Kidney epithelial cell (primary cell): Measurements from ENCODE around the gene SMCR8. TPM values are rescaled to one million over a fixed set of nuclear protein-coding genes. Genes with fewer than 3 reads are reported as not detected.
"Not testable (repeated sequence)": the region's sequence is repeated elsewhere in the genome, so short reads cannot be mapped to it uniquely, and the experiment has no call there.

Experiments used
- DNase-seq: peaks from one replicate; pipeline ENCODE4 v3.0.0-alpha.2; 2010; ENCODE audit warnings: low read depth
- H3K27me3 ChIP-seq: 2 replicates; pipeline ENCODE4 v1.6.0; 2011; ENCODE audit warnings: low read length; ENCODE audit not compliant: control insufficient read depth, insufficient read depth
- H3K36me3 ChIP-seq: 2 replicates; pipeline ENCODE4 v1.5.1; 2011; ENCODE audit warnings: low read length; ENCODE audit not compliant: control insufficient read depth, insufficient read depth
- H3K4me3 ChIP-seq: 2 replicates; pipeline ENCODE4 v1.5.1; 2011; ENCODE audit warnings: low read depth, mild to moderate bottlenecking, control low read depth, low read length
- total RNA-seq: library from RNA; depleted of rRNA; stranded (reverse); fragments of >200 nt; gene quantifications from 2 replicates; pipeline ENCODE4 v1.2.3, GENCODE V29; 2015
- TF ChIP-seq, protein P1 (sequence below): IDR thresholded peaks from 2 replicates; pipeline ENCODE4 v1.5.1; 2011; ENCODE audit warnings: mild to moderate bottlenecking, moderate library complexity, low read length, control low read depth, inconsistent platforms; ENCODE audit not compliant: insufficient read depth, poor library complexity, severe bottlenecking

Gene SMCR8
- total RNA-seq, 1 donor from 2014 or later, result 30.8 TPM

DNA sequence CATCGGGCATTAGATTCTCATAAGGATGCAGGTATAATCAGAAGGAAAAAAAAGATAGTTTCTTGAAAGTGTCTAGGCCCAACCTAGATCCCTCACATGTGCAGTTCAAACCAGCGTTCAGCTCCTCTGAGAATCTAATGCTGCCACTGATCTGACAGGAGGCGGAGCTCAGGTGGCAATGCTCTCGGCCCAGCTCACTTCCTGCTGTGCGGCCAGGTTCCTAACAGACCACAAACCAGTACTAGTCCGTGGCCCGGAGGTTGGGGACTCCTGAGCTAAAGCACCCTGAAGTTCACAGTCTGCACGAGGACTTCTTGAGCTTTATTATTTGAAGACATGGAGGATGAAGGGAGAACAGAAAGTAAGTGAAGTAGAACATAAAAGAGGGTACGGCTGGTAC, 16.8 kb downstream of the SMCR8 start:
- DNase-seq, result no peak
- Histone ChIP-seq H3K36me3 (no peaks in the 10 kb centered on the region), H3K27me3 (no peaks in the 10 kb centered on the region), H3K4me3 (no peak overlapping the region)
- TF ChIP-seq, protein P1, sequence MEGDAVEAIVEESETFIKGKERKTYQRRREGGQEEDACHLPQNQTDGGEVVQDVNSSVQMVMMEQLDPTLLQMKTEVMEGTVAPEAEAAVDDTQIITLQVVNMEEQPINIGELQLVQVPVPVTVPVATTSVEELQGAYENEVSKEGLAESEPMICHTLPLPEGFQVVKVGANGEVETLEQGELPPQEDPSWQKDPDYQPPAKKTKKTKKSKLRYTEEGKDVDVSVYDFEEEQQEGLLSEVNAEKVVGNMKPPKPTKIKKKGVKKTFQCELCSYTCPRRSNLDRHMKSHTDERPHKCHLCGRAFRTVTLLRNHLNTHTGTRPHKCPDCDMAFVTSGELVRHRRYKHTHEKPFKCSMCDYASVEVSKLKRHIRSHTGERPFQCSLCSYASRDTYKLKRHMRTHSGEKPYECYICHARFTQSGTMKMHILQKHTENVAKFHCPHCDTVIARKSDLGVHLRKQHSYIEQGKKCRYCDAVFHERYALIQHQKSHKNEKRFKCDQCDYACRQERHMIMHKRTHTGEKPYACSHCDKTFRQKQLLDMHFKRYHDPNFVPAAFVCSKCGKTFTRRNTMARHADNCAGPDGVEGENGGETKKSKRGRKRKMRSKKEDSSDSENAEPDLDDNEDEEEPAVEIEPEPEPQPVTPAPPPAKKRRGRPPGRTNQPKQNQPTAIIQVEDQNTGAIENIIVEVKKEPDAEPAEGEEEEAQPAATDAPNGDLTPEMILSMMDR, result no peak

DNA sequence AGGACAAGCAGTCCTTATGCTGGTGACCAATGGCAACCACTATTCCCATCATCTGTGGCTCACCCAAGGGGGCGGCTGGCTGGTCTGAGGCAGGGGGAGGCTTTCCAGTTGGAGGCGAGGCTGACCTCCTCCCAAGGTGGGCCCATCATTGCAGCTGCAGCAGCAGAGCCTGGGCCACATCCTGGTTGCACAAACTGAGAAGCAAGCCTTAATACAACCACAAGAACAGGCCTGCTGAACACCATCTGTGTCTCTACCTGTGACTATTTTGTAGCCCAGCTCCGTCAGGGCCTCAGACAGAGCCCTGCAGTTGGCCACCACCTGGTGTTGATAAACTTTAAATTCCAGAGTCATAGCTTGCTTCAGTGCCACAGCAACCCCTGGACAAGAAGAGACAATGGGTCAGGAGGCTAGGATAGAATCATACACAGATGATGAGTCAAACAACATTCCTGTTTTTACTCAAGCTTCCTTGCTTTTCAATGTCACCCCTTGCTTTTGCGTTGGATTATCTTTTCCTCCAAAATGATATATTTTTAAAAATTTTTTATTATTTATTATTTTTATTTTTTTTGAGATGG, 17.9 kb downstream of the SMCR8 start:
- H3K36me3 ChIP-seq, result no peaks in the 10 kb centered on the region
- no peaks in the 10 kb centered on the region for H3K27me3 ChIP-seq
- TF ChIP-seq, protein P1, result no peak
- no peak for DNase-seq
- H3K4me3 ChIP-seq, result no peak overlapping the region

DNA sequence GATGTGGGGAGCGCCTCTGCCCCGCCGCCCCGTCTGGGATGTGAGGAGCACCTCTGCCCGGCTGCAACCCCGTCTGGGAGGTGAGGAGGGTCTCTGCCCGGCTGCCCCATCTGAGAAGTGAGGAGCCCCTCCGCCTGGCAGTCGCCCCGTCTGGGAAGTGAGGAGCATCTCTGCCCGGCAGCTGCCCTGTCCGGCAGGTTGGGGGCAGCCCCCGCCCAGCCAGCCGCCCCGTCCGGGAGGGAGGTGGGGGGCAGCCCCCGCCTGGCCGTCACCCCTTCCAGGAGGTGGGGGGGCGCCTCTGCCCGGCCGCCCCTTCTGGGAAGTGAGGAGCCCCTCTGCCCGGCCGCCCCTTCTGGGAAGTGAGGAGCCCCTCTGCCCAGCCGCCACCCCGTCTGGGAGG, 23.1 kb downstream of the SMCR8 start:
- not testable (repeated sequence) for DNase-seq, H3K36me3 ChIP-seq, H3K4me3 ChIP-seq, H3K27me3 ChIP-seq

DNA sequence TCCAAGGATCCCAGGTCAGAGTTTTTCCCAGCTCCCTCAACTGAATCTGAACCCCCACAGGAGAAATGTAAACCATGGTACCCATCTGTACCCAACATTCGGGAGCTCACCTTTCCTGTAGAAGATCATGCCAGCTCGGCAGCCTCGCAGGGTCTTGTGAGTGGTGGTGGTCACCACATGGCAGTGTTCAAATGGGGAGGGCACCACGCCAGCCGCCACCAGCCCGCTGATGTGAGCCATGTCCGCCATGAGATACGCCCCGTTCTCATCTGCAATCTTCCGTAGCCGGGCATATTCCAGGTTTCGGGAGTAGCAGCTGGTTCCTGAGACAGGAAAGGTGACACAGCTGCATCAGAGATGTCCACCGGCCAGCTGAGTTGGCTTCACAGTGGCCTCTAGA, 24.8 kb downstream of the SMCR8 start:
- no peak for DNase-seq
- TF ChIP-seq, protein P1, result no peak
- peaks cover 3% of the 10 kb centered on the region for H3K36me3 ChIP-seq
- H3K27me3 ChIP-seq, result no peaks in the 10 kb centered on the region
- H3K4me3 ChIP-seq, result no peak overlapping the region

DNA sequence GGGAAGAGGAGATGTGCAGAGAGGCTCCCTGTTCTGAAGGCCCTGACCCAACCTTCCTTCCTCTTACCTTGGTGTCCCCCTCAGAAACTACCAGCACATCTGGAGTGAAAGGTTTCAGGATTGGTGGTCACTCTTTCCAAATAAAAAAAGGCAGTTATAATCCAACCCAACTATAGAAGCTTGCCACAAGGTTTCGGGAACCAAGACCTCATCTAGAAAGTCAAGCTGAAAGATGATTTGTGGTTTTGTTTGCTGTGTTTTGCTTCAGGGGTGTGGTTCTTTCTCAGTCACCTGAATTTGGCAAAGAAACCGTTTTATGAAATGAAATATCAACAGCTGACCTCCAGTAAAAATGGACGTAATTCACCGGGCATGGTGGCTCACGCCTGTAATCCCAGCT, 28.9 kb downstream of the SMCR8 start:
- DNase-seq, result no peak
- TF ChIP-seq, protein P1, result no peak
- no peak overlapping the region for H3K4me3 ChIP-seq
- peaks cover 3% of the 10 kb centered on the region for H3K36me3 ChIP-seq
- no peaks in the 10 kb centered on the region for H3K27me3 ChIP-seq

- TF ChIP-seq, protein P1, result no peak
- no peaks in the 10 kb centered on the region for H3K36me3 ChIP-seq
- H3K4me3 ChIP-seq, result no peak overlapping the region
- no peaks in the 10 kb centered on the region for H3K27me3 ChIP-seq
- no peak for DNase-seq
Measured at GRCh38 chr17:18353541-18353940, 38.4 kb downstream of the SMCR8 start.
